NAMALWA (cell line): ENCODE results near the gene PPP2CA.
"Not testable (repeated sequence)": the region's sequence is repeated elsewhere in the genome, so short reads cannot be mapped to it uniquely, and the experiment has no call there.

ENCODE experiments used
- DNase-seq: peaks from one replicate; pipeline ENCODE4 v3.0.0-alpha.2; 2015; ENCODE audit warnings: low spot score

PPP2CA gene

GRCh38 chr5:134225780-134226440 is at the start of gene PPP2CA:
Gene PPP2CA (minus strand): TSS chr5:134226073. CDS start chr5:134225861, 212 bp downstream.
- DNase-seq, result peak; percentile 98

- DNase-seq, result no peak
Observed at GRCh38 chr5:134273642-134274395, 47.9 kb upstream of the PPP2CA start.

GRCh38 chr5:134271059-134271458 is 45.2 kb upstream of the PPP2CA start:
- no peak for DNase-seq

- DNase-seq, result no peak
Observed at GRCh38 chr5:134268919-134269318, 43.0 kb upstream of the PPP2CA start.

- no peak for DNase-seq
Observed at GRCh38 chr5:134268019-134268601, 42.2 kb upstream of the PPP2CA start.

GRCh38 chr5:134267366-134268018 is 41.6 kb upstream of the PPP2CA start:
- no peak for DNase-seq

- DNase-seq, result no peak
Observed at GRCh38 chr5:134263801-134264200, 37.9 kb upstream of the PPP2CA start.

- not testable (repeated sequence) for DNase-seq
Observed at GRCh38 chr5:134262629-134263028, 36.8 kb upstream of the PPP2CA start.

GRCh38 chr5:134258896-134259295 is 33.0 kb upstream of the PPP2CA start:
- no peak for DNase-seq

- DNase-seq, result no peak
Observed at GRCh38 chr5:134257176-134257575, 31.3 kb upstream of the PPP2CA start.

GRCh38 chr5:134255418-134256150 is 29.7 kb upstream of the PPP2CA start:
- no peak for DNase-seq

- DNase-seq, result not testable (repeated sequence)
Observed at GRCh38 chr5:134253368-134254153, 27.7 kb upstream of the PPP2CA start.

- DNase-seq, result no peak
Observed at GRCh38 chr5:134252671-134253070, 26.8 kb upstream of the PPP2CA start.

GRCh38 chr5:134250949-134251348 is 25.1 kb upstream of the PPP2CA start:
- no peak for DNase-seq

GRCh38 chr5:134249469-134250379 is 23.9 kb upstream of the PPP2CA start:
- no peak for DNase-seq

GRCh38 chr5:134248256-134248655 is 22.4 kb upstream of the PPP2CA start:
- no peak for DNase-seq

GRCh38 chr5:134247428-134248224 is 21.8 kb upstream of the PPP2CA start:
- DNase-seq, result no peak

GRCh38 chr5:134246771-134247427 is 21.0 kb upstream of the PPP2CA start:
- DNase-seq, result no peak

GRCh38 chr5:134245692-134246091 is 19.8 kb upstream of the PPP2CA start:
- DNase-seq, result no peak
